Measurements from ENCODE around the gene ZNF333. TPM values are rescaled to one million over a fixed set of nuclear protein-coding genes. Genes with fewer than 3 reads are reported as not detected.
"Not testable (repeated sequence)": the region's sequence is repeated elsewhere in the genome, so short reads cannot be mapped to it uniquely, and the experiment has no call there.

The ZNF333 gene
- total RNA-seq, 2 donors from 2014 or later, result 9.4 to 20.3 TPM

DNA sequence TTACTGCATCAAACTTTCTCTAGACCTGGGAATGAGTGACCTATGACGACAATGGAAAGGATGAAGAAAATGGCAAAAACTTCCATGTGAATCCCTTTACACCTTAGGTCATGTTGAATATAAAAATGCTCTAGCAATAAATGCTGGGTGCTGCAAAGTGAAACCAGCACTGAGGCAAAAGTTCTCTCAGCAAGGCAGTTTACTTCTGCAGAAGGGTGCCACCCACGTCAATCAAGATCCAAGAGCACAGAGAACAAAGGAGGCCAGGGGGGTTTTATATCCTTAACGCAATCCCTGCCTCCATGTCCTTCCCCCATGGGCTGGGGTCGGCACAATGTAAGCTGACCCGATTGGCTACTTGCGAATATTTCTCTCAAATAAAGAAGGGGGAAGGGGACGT lies 38.7 kb downstream of the ZNF333 start:
- no peaks in the 10 kb centered on the region for H3K4me1 Mint-ChIP-seq
- ATAC-seq (replicated peaks), result no peak
- H3K4me3 Mint-ChIP-seq, result no peak overlapping the region
- no peak overlapping the region for H3K27ac Mint-ChIP-seq
- no peaks in the 10 kb centered on the region for H3K36me3 Mint-ChIP-seq (ENCODE audit: low read depth)
- no peaks in the 10 kb centered on the region for H3K27me3 Mint-ChIP-seq
- peaks cover 26% of the 10 kb centered on the region for H3K9me3 Mint-ChIP-seq

DNA sequence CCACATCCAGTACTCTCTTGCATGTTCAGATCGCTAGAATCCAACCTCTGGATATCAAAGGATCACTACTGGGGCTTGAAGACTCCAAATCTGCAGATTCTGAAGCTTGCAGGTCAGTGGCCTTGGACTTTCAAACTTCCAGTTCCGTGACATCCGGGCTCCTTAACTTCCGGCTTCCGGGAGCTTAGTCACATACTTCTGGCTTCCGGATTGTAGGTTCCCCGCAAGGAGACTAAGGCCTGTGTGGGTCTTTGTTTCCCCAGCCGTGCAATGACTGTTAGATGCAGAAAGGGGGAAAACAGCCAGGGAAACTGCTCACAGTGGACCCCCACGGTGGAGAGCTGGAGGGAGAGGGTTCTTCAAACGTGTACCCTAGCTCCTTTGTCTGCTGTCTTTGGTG lies 41.4 kb downstream of the ZNF333 start:
- Mint-ChIP-seq H3K27ac (no peak overlapping the region), H3K4me3 (no peak overlapping the region), H3K36me3 (ENCODE audit: low read depth) (no peaks in the 10 kb centered on the region), H3K9me3 (peaks cover 16% of the 10 kb centered on the region), H3K4me1 (no peaks in the 10 kb centered on the region), H3K27me3 (no peaks in the 10 kb centered on the region)
- no peak for ATAC-seq (replicated peaks)

DNA sequence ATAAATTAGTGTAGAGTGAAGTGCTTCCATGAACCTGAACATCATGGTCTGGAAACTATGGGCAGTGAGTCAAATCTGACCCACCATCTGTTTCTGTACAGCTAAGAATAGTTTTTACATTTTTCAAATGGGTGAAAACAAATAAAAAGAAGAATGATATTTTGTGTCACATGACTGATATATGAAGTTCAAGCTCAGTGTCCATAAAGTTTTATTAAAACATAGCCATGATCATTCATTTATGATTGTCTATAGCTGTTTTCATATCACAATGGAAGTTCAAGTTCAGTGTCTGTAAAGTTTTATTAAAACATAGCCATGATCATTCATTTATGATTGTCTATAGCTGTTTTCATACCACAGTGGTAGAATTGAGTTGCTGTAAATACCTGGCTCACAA lies 42.7 kb downstream of the ZNF333 start:
- no peak for ATAC-seq (replicated peaks)
- H3K36me3 Mint-ChIP-seq (ENCODE audit: low read depth), result no peaks in the 10 kb centered on the region
- no peaks in the 10 kb centered on the region for H3K4me1 Mint-ChIP-seq
- no peak overlapping the region for H3K4me3 Mint-ChIP-seq
- no peak overlapping the region for H3K27ac Mint-ChIP-seq
- H3K9me3 Mint-ChIP-seq, result peaks cover 10% of the 10 kb centered on the region
- no peaks in the 10 kb centered on the region for H3K27me3 Mint-ChIP-seq

DNA sequence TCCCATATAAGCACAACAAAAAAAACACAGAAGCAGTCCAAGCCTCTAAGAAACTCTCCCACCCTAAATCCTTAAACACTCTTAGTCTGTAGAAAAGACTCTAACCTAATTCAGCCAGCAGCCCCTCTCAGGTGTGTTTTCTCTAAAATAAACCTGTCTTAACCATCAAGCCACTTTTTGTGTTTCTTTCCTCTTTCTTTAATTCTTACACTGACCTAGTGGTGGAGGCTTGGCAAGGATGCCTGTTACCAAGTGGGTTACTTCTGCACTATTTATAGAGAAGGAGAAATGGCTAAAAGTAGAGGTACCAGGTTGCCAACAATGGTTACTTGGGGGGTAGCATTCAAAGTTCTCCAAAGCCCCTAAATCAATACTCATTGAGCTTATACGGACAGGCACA lies 43.7 kb downstream of the ZNF333 start:
- Mint-ChIP-seq H3K9me3 (peaks cover 5% of the 10 kb centered on the region), H3K27ac (no peak overlapping the region), H3K4me3 (no peak overlapping the region), H3K27me3 (no peaks in the 10 kb centered on the region), H3K36me3 (ENCODE audit: low read depth) (no peaks in the 10 kb centered on the region), H3K4me1 (no peaks in the 10 kb centered on the region)
- ATAC-seq (replicated peaks), result no peak

DNA sequence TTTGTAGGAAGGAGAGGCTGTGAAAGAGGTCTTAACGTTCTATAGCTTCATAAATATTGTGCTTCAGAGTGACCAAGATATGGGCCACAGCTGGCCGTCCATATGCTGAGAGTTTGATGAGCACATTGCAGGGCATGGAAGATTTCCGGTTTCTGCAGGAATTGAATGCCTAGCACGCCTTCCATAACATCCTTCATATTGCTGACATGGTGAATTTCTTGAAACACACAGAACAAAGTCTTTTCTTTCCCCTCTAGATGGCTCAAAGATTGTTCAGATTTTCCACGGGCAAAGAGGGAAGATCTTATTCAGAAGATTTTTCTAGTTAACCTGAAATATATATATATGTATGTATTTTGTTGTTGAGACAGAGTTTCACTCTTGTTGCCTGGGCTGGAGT lies 46.1 kb downstream of the ZNF333 start:
- Mint-ChIP-seq H3K4me1 (no peaks in the 10 kb centered on the region), H3K4me3 (no peak overlapping the region), H3K27me3 (no peaks in the 10 kb centered on the region), H3K27ac (no peak overlapping the region), H3K36me3 (ENCODE audit: low read depth) (no peaks in the 10 kb centered on the region), H3K9me3 (no peaks in the 10 kb centered on the region)
- ATAC-seq (replicated peaks), result no peak

DNA sequence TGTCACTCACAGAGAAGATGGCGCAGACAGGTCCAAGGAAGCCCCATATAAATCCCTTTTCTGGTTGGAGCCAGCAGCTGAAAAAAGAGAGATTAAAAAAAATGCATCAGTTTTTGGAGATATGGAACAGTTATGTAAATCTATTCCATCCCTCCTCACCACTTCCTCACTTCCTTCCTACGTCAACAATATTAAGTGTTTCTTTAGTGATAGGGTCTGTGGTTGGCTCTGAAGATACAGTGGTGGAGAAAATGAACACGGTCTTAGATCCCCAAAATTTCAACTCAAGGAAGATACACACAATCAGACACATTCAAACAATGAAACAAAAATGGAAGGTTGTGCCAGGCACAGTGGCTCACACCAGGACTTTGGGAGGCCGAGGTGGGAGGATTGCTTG lies 57.0 kb downstream of the ZNF333 start:
- no peak overlapping the region for H3K27ac Mint-ChIP-seq
- H3K9me3 Mint-ChIP-seq, result no peaks in the 10 kb centered on the region

DNA sequence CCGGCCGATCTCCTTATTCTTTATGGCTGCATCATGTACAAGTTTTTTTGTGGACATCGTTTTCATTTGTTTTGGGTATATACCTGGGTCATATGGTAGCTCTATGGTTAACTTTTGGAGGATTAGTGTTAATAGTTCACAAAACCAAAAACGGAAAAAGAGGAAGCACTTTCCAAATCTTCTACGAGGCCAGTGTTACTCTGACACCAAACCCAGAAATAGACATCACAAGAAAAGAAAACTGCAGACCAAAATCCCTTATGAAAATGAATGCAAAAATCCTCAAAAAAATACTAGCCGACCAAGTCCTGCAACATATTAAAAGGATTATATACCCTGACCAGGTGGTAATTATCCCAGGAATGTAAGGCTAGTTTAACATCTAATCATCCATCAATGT lies 58.8 kb downstream of the ZNF333 start:
- no peak overlapping the region for H3K27ac Mint-ChIP-seq
- H3K27me3 Mint-ChIP-seq, result no peaks in the 10 kb centered on the region
- H3K4me3 Mint-ChIP-seq, result no peak overlapping the region
- no peaks in the 10 kb centered on the region for H3K9me3 Mint-ChIP-seq
- ATAC-seq (replicated peaks), result no peak
- H3K4me1 Mint-ChIP-seq, result no peaks in the 10 kb centered on the region
- H3K36me3 Mint-ChIP-seq (ENCODE audit: low read depth), result no peaks in the 10 kb centered on the region

More for the DNA sequence above, 57.0 kb downstream of the ZNF333 start:
- no peak for ATAC-seq (replicated peaks)
- H3K4me3 Mint-ChIP-seq, result no peak overlapping the region
- H3K27me3 Mint-ChIP-seq, result no peaks in the 10 kb centered on the region
- H3K4me1 Mint-ChIP-seq, result no peaks in the 10 kb centered on the region
- no peaks in the 10 kb centered on the region for H3K36me3 Mint-ChIP-seq (ENCODE audit: low read depth)

DNA sequence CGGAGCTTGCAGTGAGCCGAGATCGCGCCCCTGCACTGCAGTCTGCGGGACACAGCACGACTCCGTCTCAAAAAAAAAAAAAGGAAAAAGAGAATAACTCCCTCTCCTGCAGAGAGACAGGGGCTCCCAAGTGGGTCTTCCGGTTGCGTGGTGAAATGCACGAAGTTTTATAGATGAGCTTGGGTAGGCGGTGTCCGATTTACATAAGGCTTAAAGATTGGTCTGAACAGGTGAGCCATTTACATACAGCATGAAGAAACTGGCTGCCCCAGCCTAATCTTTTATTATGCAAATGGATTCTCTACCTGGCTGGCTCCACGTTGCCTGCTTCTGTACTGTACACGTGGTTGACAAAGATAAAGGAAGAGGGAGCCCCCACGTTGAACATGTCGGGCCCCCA lies 69.0 kb downstream of the ZNF333 start:
- no peak overlapping the region for H3K4me3 Mint-ChIP-seq
- H3K36me3 Mint-ChIP-seq (ENCODE audit: low read depth), result no peaks in the 10 kb centered on the region
- H3K4me1 Mint-ChIP-seq, result peaks cover 1% of the 10 kb centered on the region
- peaks cover 5% of the 10 kb centered on the region for H3K27me3 Mint-ChIP-seq
- no peak overlapping the region for H3K27ac Mint-ChIP-seq
- no peaks in the 10 kb centered on the region for H3K9me3 Mint-ChIP-seq
- ATAC-seq (replicated peaks), result no peak

DNA sequence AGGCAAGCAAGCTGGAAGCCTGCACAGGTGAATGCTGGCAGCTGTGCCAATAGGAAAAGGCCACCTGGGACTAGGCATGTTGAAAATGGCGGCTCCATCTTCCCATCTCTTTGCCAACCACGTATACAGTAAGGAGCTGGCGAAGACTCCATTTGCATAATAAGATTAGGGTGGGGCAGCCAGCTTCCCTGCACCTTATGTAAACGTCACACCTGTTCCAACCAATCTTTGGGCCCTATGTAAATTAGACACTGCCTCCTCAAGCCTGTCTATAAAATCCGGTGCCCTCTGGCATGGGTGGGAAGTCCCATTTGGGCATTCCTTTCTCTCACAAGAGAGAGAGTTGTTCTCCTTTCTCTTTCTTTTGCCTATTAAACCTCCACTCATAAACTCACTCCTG lies 71.8 kb downstream of the ZNF333 start:
- no peak overlapping the region for H3K27ac Mint-ChIP-seq
- H3K9me3 Mint-ChIP-seq, result no peaks in the 10 kb centered on the region
- H3K4me1 Mint-ChIP-seq, result peaks cover 5% of the 10 kb centered on the region
- ATAC-seq (replicated peaks), result no peak
- peaks cover 6% of the 10 kb centered on the region for H3K36me3 Mint-ChIP-seq (ENCODE audit: low read depth)
- H3K4me3 Mint-ChIP-seq, result no peak overlapping the region
- H3K27me3 Mint-ChIP-seq, result peaks cover 15% of the 10 kb centered on the region

DNA sequence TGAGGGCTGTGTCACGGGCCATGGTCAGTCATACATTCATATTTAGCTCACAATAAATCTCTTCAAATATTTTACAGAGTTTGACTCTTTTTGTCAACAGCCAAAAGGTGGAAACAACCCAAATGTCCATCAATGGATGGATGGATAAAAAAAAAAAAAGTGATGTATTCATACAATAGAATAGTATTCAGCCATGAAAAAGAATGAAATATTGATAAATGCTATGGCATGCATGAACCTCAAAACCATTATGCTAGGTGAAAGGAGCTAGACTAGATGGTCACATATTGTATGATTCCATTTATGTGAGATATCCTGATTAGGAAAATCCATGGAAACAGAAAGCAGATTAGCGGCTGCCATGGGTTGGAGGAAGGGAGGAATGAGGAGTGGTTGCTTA lies 72.3 kb downstream of the ZNF333 start:
- peaks cover 15% of the 10 kb centered on the region for H3K27me3 Mint-ChIP-seq
- no peak overlapping the region for H3K4me3 Mint-ChIP-seq
- H3K4me1 Mint-ChIP-seq, result peaks cover 5% of the 10 kb centered on the region
- H3K36me3 Mint-ChIP-seq (ENCODE audit: low read depth), result peaks cover 6% of the 10 kb centered on the region
- H3K9me3 Mint-ChIP-seq, result no peaks in the 10 kb centered on the region
- no peak for ATAC-seq (replicated peaks)
- no peak overlapping the region for H3K27ac Mint-ChIP-seq

DNA sequence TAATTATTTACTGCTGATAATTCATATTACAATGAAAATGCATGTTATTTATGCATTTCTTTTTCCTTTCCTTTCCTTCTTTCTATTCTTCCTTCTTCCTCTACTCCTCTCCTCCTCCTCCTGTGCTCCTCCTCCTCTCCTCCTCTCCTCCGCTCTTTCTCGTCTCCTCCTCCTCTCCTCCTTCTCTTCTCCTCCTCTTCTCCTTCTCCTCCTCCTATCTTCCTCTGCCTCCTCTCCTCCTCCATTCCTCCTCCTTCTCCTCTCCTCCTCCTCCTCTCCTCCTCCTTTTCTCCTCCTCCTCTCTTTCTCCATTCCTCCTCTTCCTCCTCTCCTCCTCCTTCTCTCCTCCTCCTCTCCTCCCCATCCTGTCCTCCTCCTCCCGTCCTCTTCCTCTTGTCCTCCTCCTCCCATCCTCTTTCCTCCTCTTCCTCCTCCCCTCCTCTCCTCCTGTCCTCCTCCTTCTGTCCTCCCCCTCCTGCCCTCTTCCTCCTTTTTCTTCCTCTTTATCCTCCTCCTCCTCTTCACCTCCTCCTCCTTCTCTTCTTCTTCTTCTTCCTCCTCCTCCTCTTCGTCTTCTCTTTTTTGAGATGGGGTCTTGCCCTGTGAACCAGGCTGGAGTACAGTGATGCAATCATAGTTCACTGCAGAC lies 73.8 kb downstream of the ZNF333 start:
- no peak overlapping the region for H3K4me3 Mint-ChIP-seq
- ATAC-seq (replicated peaks), result no peak
- H3K4me1 Mint-ChIP-seq, result peaks cover 5% of the 10 kb centered on the region
- H3K36me3 Mint-ChIP-seq (ENCODE audit: low read depth), result peaks cover 6% of the 10 kb centered on the region
- no peaks in the 10 kb centered on the region for H3K9me3 Mint-ChIP-seq
- peaks cover 15% of the 10 kb centered on the region for H3K27me3 Mint-ChIP-seq
- no peak overlapping the region for H3K27ac Mint-ChIP-seq

DNA sequence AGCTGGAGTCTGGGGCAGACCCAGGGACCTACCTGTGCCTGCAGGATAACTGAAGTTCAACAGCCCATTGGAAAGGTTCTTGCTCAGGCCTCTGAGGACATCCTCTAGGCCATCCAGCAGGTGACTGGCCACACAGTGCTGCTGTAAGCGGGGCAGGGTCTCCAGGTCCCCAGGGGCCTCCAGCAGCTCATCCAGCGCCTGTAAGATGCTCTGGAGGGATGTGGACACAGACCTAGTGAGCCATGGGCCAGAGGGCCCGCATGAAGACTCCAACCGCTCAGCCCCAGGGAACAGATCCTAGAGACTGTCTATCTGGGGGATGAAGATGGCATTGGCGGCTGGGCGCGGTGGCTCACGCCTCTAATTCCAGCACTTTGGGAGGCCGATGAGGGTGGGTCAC lies 74.6 kb downstream of the ZNF333 start:
- ATAC-seq (replicated peaks), result no peak
- H3K9me3 Mint-ChIP-seq, result no peaks in the 10 kb centered on the region
- H3K27me3 Mint-ChIP-seq, result peaks cover 15% of the 10 kb centered on the region
- no peak overlapping the region for H3K4me3 Mint-ChIP-seq
- peaks cover 6% of the 10 kb centered on the region for H3K36me3 Mint-ChIP-seq (ENCODE audit: low read depth)
- H3K27ac Mint-ChIP-seq, result no peak overlapping the region
- peaks cover 5% of the 10 kb centered on the region for H3K4me1 Mint-ChIP-seq

DNA sequence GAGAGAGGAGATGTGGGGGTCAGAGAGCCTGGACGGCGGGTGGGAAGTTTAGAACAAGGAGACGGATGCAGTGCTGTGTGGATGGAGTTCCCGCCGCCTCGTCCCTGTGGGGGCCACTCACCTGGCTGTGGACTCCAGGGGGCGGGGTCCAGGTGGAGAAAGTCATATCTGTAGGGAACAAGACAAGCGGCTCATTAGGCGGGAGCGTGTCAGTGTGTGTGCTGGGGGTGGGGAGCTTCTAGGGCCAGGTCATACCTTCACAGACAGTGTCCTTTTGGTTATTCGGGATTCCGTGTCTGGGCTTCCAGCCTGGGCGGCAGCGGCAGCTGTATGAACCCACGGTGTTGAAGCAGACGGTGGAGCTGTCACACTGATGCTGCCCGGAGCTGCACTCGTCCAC lies 75.6 kb downstream of the ZNF333 start:
- not testable (repeated sequence) for ATAC-seq (replicated peaks); H3K27ac Mint-ChIP-seq
- peaks cover 18% of the 10 kb centered on the region for H3K27me3 Mint-ChIP-seq

DNA sequence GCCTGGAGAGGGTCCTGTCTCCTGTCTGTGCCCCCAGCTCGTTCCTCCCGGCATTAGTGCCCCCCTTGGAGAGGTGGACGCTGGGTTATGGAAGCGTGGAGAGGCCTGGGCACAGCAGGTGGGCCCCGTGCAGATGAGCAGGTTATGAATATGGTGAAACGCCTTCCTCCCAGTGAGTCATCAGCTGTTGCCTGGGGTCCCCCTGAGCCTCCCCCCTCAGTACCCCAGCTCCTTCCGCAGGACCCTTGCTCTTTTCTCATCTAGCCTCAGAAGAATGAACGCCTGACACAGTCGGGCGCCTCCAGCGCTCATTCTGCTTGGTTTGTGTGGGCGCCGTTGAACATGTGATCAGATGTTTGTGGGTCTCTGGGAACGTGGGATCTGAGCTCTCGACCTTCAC lies 76.0 kb downstream of the ZNF333 start:
- not testable (repeated sequence) for ATAC-seq (replicated peaks); H3K9me3 Mint-ChIP-seq

More for the DNA sequence above, 75.6 kb downstream of the ZNF333 start:
- not testable (repeated sequence) for H3K36me3 Mint-ChIP-seq (ENCODE audit: low read depth); H3K4me3 Mint-ChIP-seq; H3K4me1 Mint-ChIP-seq; H3K9me3 Mint-ChIP-seq

DNA sequence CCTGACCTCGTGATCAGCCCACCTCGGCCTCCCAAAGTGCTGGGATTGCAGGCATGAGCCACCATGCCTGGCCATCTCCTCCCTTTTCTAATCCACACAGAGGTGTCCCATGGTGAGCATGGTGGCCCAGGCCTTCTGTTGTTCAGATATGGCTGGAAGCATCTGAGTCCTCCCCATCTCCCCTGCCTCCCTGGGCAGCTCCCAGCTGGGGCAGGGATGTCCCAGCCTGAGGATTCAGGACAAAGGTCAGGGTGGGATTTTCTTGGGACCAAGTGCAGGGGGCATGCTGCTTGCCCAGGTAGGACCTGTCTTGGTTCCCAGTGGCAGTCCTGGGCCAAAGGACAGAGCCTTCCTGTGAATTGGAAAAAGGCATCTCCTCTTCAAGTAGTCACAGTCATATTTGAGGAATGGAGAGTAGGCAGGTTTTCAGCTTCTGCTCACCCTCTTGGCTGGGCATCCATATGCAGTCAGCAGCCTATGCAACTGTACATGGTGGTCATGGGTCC lies 77.7 kb downstream of the ZNF333 start:
- Mint-ChIP-seq H3K9me3 (no peaks in the 10 kb centered on the region), H3K4me3 (no peak overlapping the region)
- no peak for ATAC-seq (replicated peaks)

More for the DNA sequence above, 76.0 kb downstream of the ZNF333 start:
- H3K27ac Mint-ChIP-seq; H3K4me1 Mint-ChIP-seq; H3K4me3 Mint-ChIP-seq; H3K36me3 Mint-ChIP-seq (ENCODE audit: low read depth): not testable (repeated sequence)
- peaks cover 18% of the 10 kb centered on the region for H3K27me3 Mint-ChIP-seq

DNA sequence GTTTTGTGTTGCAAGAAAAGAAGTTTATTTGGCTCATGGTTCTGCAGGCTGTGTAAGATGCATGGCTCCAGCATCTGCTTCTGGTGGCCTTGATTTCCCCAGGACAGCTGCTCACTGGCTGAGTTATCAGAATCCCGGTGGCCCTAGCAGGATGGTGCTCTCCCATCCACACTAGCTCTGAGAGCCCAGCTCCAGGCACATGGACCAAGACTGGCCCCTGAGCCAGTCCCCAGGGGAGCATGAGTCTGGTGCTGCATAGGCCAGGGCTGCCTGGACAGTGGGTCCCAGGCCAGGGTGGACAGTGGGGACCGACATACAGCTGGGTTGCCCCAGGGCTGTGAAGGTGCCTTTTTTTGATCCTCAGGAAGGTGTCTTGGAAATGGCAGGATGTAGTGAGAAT lies 78.2 kb downstream of the ZNF333 start:
- Mint-ChIP-seq H3K9me3 (no peaks in the 10 kb centered on the region), H3K4me3 (no peak overlapping the region), H3K4me1 (peaks cover 5% of the 10 kb centered on the region), H3K27me3 (peaks cover 15% of the 10 kb centered on the region), H3K36me3 (ENCODE audit: low read depth) (peaks cover 6% of the 10 kb centered on the region), H3K27ac (no peak overlapping the region)
- ATAC-seq (replicated peaks), result no peak

More for the DNA sequence above, 77.7 kb downstream of the ZNF333 start:
- Mint-ChIP-seq H3K4me1 (peaks cover 5% of the 10 kb centered on the region), H3K27me3 (peaks cover 15% of the 10 kb centered on the region), H3K27ac (no peak overlapping the region), H3K36me3 (ENCODE audit: low read depth) (peaks cover 6% of the 10 kb centered on the region)
